Esophagus squamous epithelium (tissue), 4 donors: ENCODE results near the gene TVP23C.
"Not testable (repeated sequence)": the region's sequence is repeated elsewhere in the genome, so short reads cannot be mapped to it uniquely, and the experiment has no call there.

ENCODE experiments used
- CTCF ChIP-seq, 6 experiments: fragments of 450-650 bp in 4 of 6; fragments of 200-600 bp in 2 of 6; sonication (generic) in 2 of 6; IDR thresholded peaks; one replicate each; pipeline ENCODE4 v1.5.1; 2016 to 2019; ENCODE audit warnings: antibody characterized with exemption in 6 of 6, mild to moderate bottlenecking in 4 of 6, moderate library complexity in 4 of 6
- POLR2A ChIP-seq, 4 donors: fragments of 450-650 bp; IDR thresholded peaks; one replicate each; pipeline ENCODE4 v1.6.1; 2017; ENCODE audit warnings: antibody characterized with exemption in 4 of 4, mild to moderate bottlenecking in 4 of 4, moderate library complexity in 3 of 4

GRCh38 chr17:15591986-15592385 lies 28.7 kb upstream of the TVP23C start:
- TF ChIP-seq CTCF, POLR2A (IDR thresholded peaks at IDR 0.05): not testable (repeated sequence)
